GM23338 (cell line): ENCODE data around the gene MAPKAPK3. TPM values are rescaled to one million over a fixed set of nuclear protein-coding genes. Genes with fewer than 3 reads are reported as not detected.

Source experiments
- ATAC-seq: fragments of 200-7000 bp; cut with Tn5 transposase; 3 replicates; pipeline ENCODE4 v1.9.1; 2020
- DNase-seq: peaks from one replicate; pipeline ENCODE4 v3.0.0-alpha.2; 2015; ENCODE audit warnings: low spot score
- H2AFZ ChIP-seq: fragments of 200-600 bp; sonication (generic); 2 replicates; pipeline ENCODE4 v1.8.0; 2016; ENCODE audit warnings: antibody characterized with exemption, mild to moderate bottlenecking, moderate library complexity
- H3F3A ChIP-seq: fragments of 200-600 bp; sonication (generic); replicated peaks from 2 replicates; pipeline ENCODE4 v1.8.0; 2017; ENCODE audit warnings: antibody characterized with exemption, mixed run types, low read depth
- H3K27ac ChIP-seq: fragments of 200-600 bp; sonication (generic); 2 replicates; pipeline ENCODE4 v1.6.1; 2016; ENCODE audit warnings: low read depth
- H3K27me3 ChIP-seq: fragments of 200-600 bp; sonication (generic); 2 replicates; pipeline ENCODE4 v1.8.0; 2016; ENCODE audit warnings: mild to moderate bottlenecking, mixed run types, moderate library complexity; ENCODE audit not compliant: insufficient read depth
- H3K36me3 ChIP-seq: fragments of 200-600 bp; sonication (generic); 2 replicates; pipeline ENCODE4 v1.8.0; 2016; ENCODE audit warnings: mild to moderate bottlenecking; ENCODE audit not compliant: insufficient read depth
- H3K4me1 ChIP-seq: fragments of 200-600 bp; sonication (generic); 2 replicates; pipeline ENCODE4 v1.8.0; 2016; ENCODE audit warnings: mild to moderate bottlenecking, moderate library complexity; ENCODE audit not compliant: insufficient read depth
- H3K4me2 ChIP-seq: fragments of 200-600 bp; sonication (generic); 2 replicates; pipeline ENCODE4 v1.7.1; 2017; ENCODE audit warnings: mixed run types
- H3K4me3 ChIP-seq: fragments of 200-600 bp; sonication (generic); 2 replicates; pipeline ENCODE4 v1.6.1; 2016; ENCODE audit warnings: mixed run types
- H3K79me2 ChIP-seq: fragments of 200-600 bp; sonication (generic); replicated peaks from 2 replicates; pipeline ENCODE4 v1.8.0; 2017; ENCODE audit warnings: mild to moderate bottlenecking; ENCODE audit not compliant: insufficient read depth
- H3K9me2 ChIP-seq: fragments of 200-600 bp; sonication (generic); 2 replicates; pipeline ENCODE4 v1.8.0; 2017; ENCODE audit not compliant: insufficient read depth
- H4K20me1 ChIP-seq: fragments of 200-600 bp; sonication (generic); replicated peaks from 2 replicates; pipeline ENCODE4 v1.8.0; 2017; ENCODE audit warnings: mild to moderate bottlenecking; ENCODE audit not compliant: insufficient read depth
- H3K27ac Mint-ChIP-seq: 2 replicates; pipeline ENCODE4 v1.8.0; 2020; ENCODE audit warnings: inconsistent platforms, mild to moderate bottlenecking, moderate library complexity, mixed read lengths
- H3K27me3 Mint-ChIP-seq: 3 replicates; pipeline ENCODE4 v1.8.0; 2022; ENCODE audit warnings: low read depth, mild to moderate bottlenecking, moderate library complexity, mixed read lengths, inconsistent platforms; ENCODE audit not compliant: insufficient read depth, poor library complexity
- H3K36me3 Mint-ChIP-seq: 3 replicates; pipeline ENCODE4 v1.8.0; 2021; ENCODE audit warnings: low read depth, mild to moderate bottlenecking, inconsistent platforms, moderate library complexity, mixed read lengths
- H3K4me1 Mint-ChIP-seq: 3 replicates; pipeline ENCODE4 v1.8.0; 2020; ENCODE audit warnings: mild to moderate bottlenecking, inconsistent platforms, mixed read lengths
- H3K4me3 Mint-ChIP-seq: 3 replicates; pipeline ENCODE4 v1.8.0; 2021; ENCODE audit warnings: moderate library complexity, mild to moderate bottlenecking, inconsistent platforms, mixed read lengths
- H3K9me3 Mint-ChIP-seq: 3 replicates; pipeline ENCODE4 v1.8.0; 2020; ENCODE audit warnings: moderate library complexity, mild to moderate bottlenecking, inconsistent platforms, mixed read lengths
- CREB1 ChIP-seq: fragments of 250-450 bp; sonication (Bioruptor Pico); IDR thresholded peaks from 2 replicates; pipeline ENCODE4 v1.5.0; 2020; ENCODE audit warnings: low read depth, mild to moderate bottlenecking, moderate library complexity
- CTCF ChIP-seq, 2 experiments: fragments of 200-600 bp in 1 of 2; sonication (generic) in 1 of 2; conservative IDR thresholded peaks; 2 replicates each; pipeline versions ENCODE4 v1.5.1 to v1.6.1; 2016 to 2017; ENCODE audit warnings: antibody characterized with exemption in 2 of 2, low read depth in 2 of 2, mild to moderate bottlenecking in 2 of 2, moderate library complexity in 1 of 2
- ETS1 ChIP-seq: IDR thresholded peaks from 2 replicates; pipeline ENCODE4 v1.6.1; 2016; ENCODE audit warnings: antibody characterized with exemption
- EZH2phosphoT487 ChIP-seq: fragments of 200-600 bp; sonication (generic); IDR thresholded peaks from one replicate; pipeline ENCODE4 v1.8.1; 2018; ENCODE audit warnings: antibody characterized with exemption; ENCODE audit not compliant: unreplicated experiment
- JUNB ChIP-seq: IDR thresholded peaks from one replicate; pipeline ENCODE4 v1.6.1; 2016; ENCODE audit warnings: antibody characterized with exemption; ENCODE audit not compliant: unreplicated experiment
- NANOG ChIP-seq: IDR thresholded peaks from 2 replicates; pipeline ENCODE4 v1.6.1; 2016; ENCODE audit warnings: antibody characterized with exemption, borderline replicate concordance
- POLR2AphosphoS5 ChIP-seq: IDR thresholded peaks from 2 replicates; pipeline ENCODE4 v1.6.1; 2016; ENCODE audit warnings: antibody characterized with exemption, low read depth
- REST ChIP-seq: IDR thresholded peaks from one replicate; pipeline ENCODE4 v1.6.1; 2018; ENCODE audit warnings: antibody characterized with exemption; ENCODE audit not compliant: unreplicated experiment
- STAT1 ChIP-seq: IDR thresholded peaks from one replicate; pipeline ENCODE4 v1.6.1; 2016; ENCODE audit warnings: antibody characterized with exemption; ENCODE audit not compliant: unreplicated experiment
- ZNF114 ChIP-seq: fragments of 250-450 bp; sonication (Bioruptor Pico); IDR thresholded peaks from 2 replicates; pipeline ENCODE4 v1.5.0; 2020; ENCODE audit warnings: mild to moderate bottlenecking, moderate library complexity
- ZNF331 ChIP-seq: fragments of 250-450 bp; sonication (Bioruptor Pico); IDR thresholded peaks from 2 replicates; pipeline ENCODE4 v1.5.0; 2020; ENCODE audit warnings: low read depth, mild to moderate bottlenecking, moderate library complexity
- ZNF462 ChIP-seq: fragments of 250-450 bp; sonication (Bioruptor Pico); IDR thresholded peaks from 2 replicates; pipeline ENCODE4 v1.5.0; 2020; ENCODE audit warnings: mild to moderate bottlenecking, moderate library complexity
- polyA plus RNA-seq: library from polyadenylated mRNA; unstranded; fragments of >200 nt; fragmentation: Nextera tagmentation; extraction: Ambion mirVana; gene quantifications from 2 replicates; pipeline ENCODE4 v1.2.1, GENCODE V29; 2016
- total RNA-seq: library from RNA; depleted of rRNA; stranded (reverse); fragments of >200 nt; shearing (Covaris generic); gene quantifications from 2 replicates; pipeline ENCODE4 v1.2.3, GENCODE V29; 2014

The MAPKAPK3 gene
- total and polyA plus RNA-seq, 2 experiments from 2014 or later: 16.5 to 51.1 TPM

GRCh38 chr3:50626401-50626800, 9.4 kb downstream of the MAPKAPK3 start:
- DNase-seq: no peak
- Mint-ChIP-seq H3K36me3 (peaks cover 15% of the 10 kb centered on the region; the same call in 2 of the 3 replicates), H3K4me3 (no peak overlapping the region), H3K9me3 (no peaks in the 10 kb centered on the region), H3K27me3 (peaks cover 16% of the 10 kb centered on the region), H3K27ac (no peak overlapping the region), H3K4me1 (peaks cover 43% of the 10 kb centered on the region)
- no peak overlapping the region for H3K4me3 ChIP-seq
- H3K79me2 ChIP-seq: peaks cover 26% of the 10 kb centered on the region
- H3K9me2 ChIP-seq: no peaks in the 10 kb centered on the region
- no peak overlapping the region for H3K27ac ChIP-seq
- TF ChIP-seq ZNF331 (CRISPR knock-in tag) (no peak), ETS1 (no peak), NANOG (no peak), REST (no peak), CTCF (conservative IDR thresholded peaks at IDR 0.05; ENCODE audit: low read depth in 2 of 2) (no peak), POLR2AphosphoS5 (no peak), ZNF462 (CRISPR knock-in tag) (no peak), ZNF114 (no peak), STAT1 (no peak), EZH2phosphoT487 (no peak), JUNB (no peak), CREB1 (CRISPR knock-in tag) (no peak)
- peaks cover 16% of the 10 kb centered on the region for H3K4me1 ChIP-seq
- H3F3A ChIP-seq: no peaks in the 10 kb centered on the region; the same call in 1 of the 2 replicates
- H2AFZ ChIP-seq: no peak overlapping the region
- peaks cover 4% of the 10 kb centered on the region; the same call in 1 of the 2 replicates for H4K20me1 ChIP-seq
- no peaks in the 10 kb centered on the region for H3K27me3 ChIP-seq
- ATAC-seq: no peak
- H3K4me2 ChIP-seq: no peak overlapping the region
- H3K36me3 ChIP-seq: no peaks in the 10 kb centered on the region
